Esophagus squamous epithelium (tissue), 5 donors: ENCODE results near the gene YIPF4. TPM values are rescaled to one million over a fixed set of nuclear protein-coding genes. Genes with fewer than 3 reads are reported as not detected.

Source experiments
- DNase-seq: peaks from one replicate; lab custom pipeline; 2025; lab: John Stamatoyannopoulos, UW
- H3K27ac ChIP-seq, 4 donors: fragments of 200-600 bp; sonication (generic); one replicate each; pipeline ENCODE4 v1.5.1; 2016 to 2019; ENCODE audit warnings: mild to moderate bottlenecking in 1 of 4
- H3K27me3 ChIP-seq, 4 donors: fragments of 200-600 bp; sonication (generic); 1 replicate in 3 of 4; 2 replicates in 1 of 4; pipeline versions ENCODE4 v1.5.1 to v1.6.0; 2017 to 2021; ENCODE audit warnings: antibody characterized with exemption in 1 of 4
- H3K36me3 ChIP-seq, 3 donors: fragments of 200-600 bp; sonication (generic); one replicate each; pipeline ENCODE4 v1.5.1; 2016 to 2019
- H3K4me1 ChIP-seq, 3 donors: fragments of 200-600 bp; sonication (generic); one replicate each; pipeline ENCODE4 v1.5.1; 2017 to 2019
- H3K4me3 ChIP-seq, 4 donors: fragments of 200-600 bp; sonication (generic); 1 replicate in 3 of 4; 2 replicates in 1 of 4; pipeline ENCODE4 v1.5.1; 2016 to 2019; ENCODE audit warnings: mild to moderate bottlenecking in 2 of 4, moderate library complexity in 1 of 4
- H3K9me3 ChIP-seq, 3 donors: fragments of 200-600 bp; sonication (generic); one replicate each; pipeline ENCODE4 v1.5.1; 2016 to 2019
- CTCF ChIP-seq, 6 experiments: fragments of 450-650 bp in 4 of 6; fragments of 200-600 bp in 2 of 6; sonication (generic) in 2 of 6; IDR thresholded peaks; one replicate each; pipeline ENCODE4 v1.5.1; 2016 to 2019; ENCODE audit warnings: antibody characterized with exemption in 6 of 6, mild to moderate bottlenecking in 4 of 6, moderate library complexity in 4 of 6
- POLR2A ChIP-seq, 4 donors: fragments of 450-650 bp; IDR thresholded peaks; one replicate each; pipeline ENCODE4 v1.6.1; 2017; ENCODE audit warnings: antibody characterized with exemption in 4 of 4, mild to moderate bottlenecking in 4 of 4, moderate library complexity in 3 of 4
- WGBS, 2 donors: methylation state at CpG; one replicate each; pipeline ENCODE4 v1.1.5; 2018; 5-methylcytosine and 5-hydroxymethylcytosine counted together
- intact Hi-C: fragments of 100-400 bp; cut with DNase I; formaldehyde crosslinking; loops from one replicate; pipeline ENCODE4 v1.15.0; 2022
- total RNA-seq, 4 donors: library from RNA; depleted of rRNA; stranded (reverse); fragments of >200 nt; gene quantifications; one replicate each; pipeline ENCODE4 v1.1.0, GENCODE V29; 2016
- donor health status: DM: yes; HTN: yes; CAD: no.

The YIPF4 gene
- total RNA-seq, 4 donors from 2014 or later = 11.9 to 34.9 (median 13.7) TPM

GRCh38 chr2:32249731-32250236 is 27.9 kb upstream of the YIPF4 start:
- TF ChIP-seq CTCF (IDR thresholded peaks at IDR 0.05) (no peak), POLR2A (IDR thresholded peaks at IDR 0.05) (no peak)
- DNase-seq = no peak
- Histone ChIP-seq H3K4me3 (no peak overlapping the region), H3K27me3 (no peaks in the 10 kb centered on the region), H3K4me1 (no peaks in the 10 kb centered on the region), H3K27ac (no peak overlapping the region), H3K9me3 (no peaks in the 10 kb centered on the region), H3K36me3 (no peaks in the 10 kb centered on the region)
- intact Hi-C loops = no loop called here
- 85 to 94% methylated on average over 2 of the region's 2 CpGs for WGBS, 2 donors

DNA sequence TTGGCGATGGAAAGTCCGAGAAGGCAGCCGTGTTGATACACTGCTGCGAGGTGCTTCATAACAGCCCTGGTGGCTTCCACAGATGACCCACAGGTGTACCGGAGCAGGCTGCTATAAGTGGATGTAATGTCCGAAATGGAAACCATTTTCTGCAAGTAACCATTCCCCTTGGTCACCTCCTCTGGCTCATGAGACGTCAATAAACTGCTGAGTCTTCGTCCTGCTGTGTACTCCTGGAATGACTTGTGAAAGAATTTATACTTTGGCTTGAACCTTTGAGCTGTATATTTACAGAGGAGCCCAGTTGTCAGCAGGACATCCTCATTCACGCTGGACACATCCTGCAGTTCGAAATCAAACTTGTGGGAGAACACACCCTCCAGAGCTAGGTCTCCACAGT is 27.4 kb upstream of the YIPF4 start:
- no peak overlapping the region for H3K27ac ChIP-seq
- no peaks in the 10 kb centered on the region for H3K27me3 ChIP-seq
- H3K36me3 ChIP-seq = no peaks in the 10 kb centered on the region
- H3K4me1 ChIP-seq = no peaks in the 10 kb centered on the region
- intact Hi-C loops = no loop called here
- WGBS, 2 donors = 82 to 85% methylated on average over 10 of the region's 10 CpGs
- TF ChIP-seq CTCF (IDR thresholded peaks at IDR 0.05) (no peak), POLR2A (IDR thresholded peaks at IDR 0.05) (no peak)
- no peak overlapping the region for H3K4me3 ChIP-seq
- no peaks in the 10 kb centered on the region for H3K9me3 ChIP-seq
- DNase-seq = no peak

DNA sequence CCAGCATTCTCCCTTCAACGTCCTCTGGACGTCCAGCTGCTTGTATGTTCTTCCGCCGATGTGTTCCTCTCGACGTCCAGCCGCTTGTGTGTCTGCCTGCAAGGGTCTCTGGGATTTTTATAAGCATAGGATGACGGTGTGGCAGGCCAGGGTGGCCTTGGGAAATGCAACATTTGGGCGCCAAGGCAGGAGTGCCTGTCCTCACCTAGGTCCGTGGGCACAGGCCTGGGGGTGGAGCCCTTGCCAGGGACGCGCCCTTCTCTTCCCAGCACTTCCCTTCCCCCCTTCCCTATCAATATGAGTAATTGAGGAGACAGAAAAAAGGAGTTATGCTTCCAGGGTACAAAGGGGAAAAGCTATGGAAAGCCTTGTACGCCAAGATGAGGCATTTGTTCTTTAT is 19.5 kb upstream of the YIPF4 start:
- Histone ChIP-seq H3K27ac (no peak overlapping the region), H3K4me3 (no peak overlapping the region), H3K36me3 (no peaks in the 10 kb centered on the region), H3K4me1 (no peaks in the 10 kb centered on the region), H3K27me3 (no peaks in the 10 kb centered on the region), H3K9me3 (no peaks in the 10 kb centered on the region)
- WGBS, 2 donors = 83 to 92% methylated on average over 1 to 10 of the region's 13 CpGs
- no peak for DNase-seq
- TF ChIP-seq CTCF (IDR thresholded peaks at IDR 0.05) (no peak), POLR2A (IDR thresholded peaks at IDR 0.05) (no peak)
- intact Hi-C loops = no loop called here

GRCh38 chr2:32260376-32260775 is 17.3 kb upstream of the YIPF4 start:
- Histone ChIP-seq H3K27ac (no peak overlapping the region), H3K36me3 (no peaks in the 10 kb centered on the region), H3K4me1 (no peaks in the 10 kb centered on the region), H3K9me3 (no peaks in the 10 kb centered on the region), H3K4me3 (no peak overlapping the region), H3K27me3 (no peaks in the 10 kb centered on the region)
- 86 to 94% methylated on average over 2 of the region's 2 CpGs for WGBS, 2 donors
- TF ChIP-seq CTCF (IDR thresholded peaks at IDR 0.05) = no peak
- TF ChIP-seq POLR2A (IDR thresholded peaks at IDR 0.05) = no peak
- intact Hi-C loops = no loop called here
- no peak for DNase-seq

GRCh38 chr2:32262105-32262504 is 15.6 kb upstream of the YIPF4 start:
- intact Hi-C loops = no loop called here

More at GRCh38 chr2:32262105-32262504, 15.6 kb upstream of the YIPF4 start:
- DNase-seq = no peak
- Histone ChIP-seq H3K27me3 (no peaks in the 10 kb centered on the region), H3K9me3 (no peaks in the 10 kb centered on the region), H3K36me3 (no peaks in the 10 kb centered on the region), H3K4me3 (no peak overlapping the region), H3K27ac (no peak overlapping the region), H3K4me1 (no peaks in the 10 kb centered on the region)
- 66 to 89% methylated on average over 3 of the region's 3 CpGs for WGBS, 2 donors
- TF ChIP-seq CTCF (IDR thresholded peaks at IDR 0.05) (no peak), POLR2A (IDR thresholded peaks at IDR 0.05) (no peak)
